HG03108 (cell line): Measurements from ENCODE around the gene C19orf38.

Experiments used
- ATAC-seq: cut with Tn5 transposase; IDR thresholded peaks from one replicate; pipeline ENCODE4 v1.9.1; 2021; ENCODE audit warnings: moderate library complexity; ENCODE audit not compliant: unreplicated experiment

C19orf38 gene, protein sequence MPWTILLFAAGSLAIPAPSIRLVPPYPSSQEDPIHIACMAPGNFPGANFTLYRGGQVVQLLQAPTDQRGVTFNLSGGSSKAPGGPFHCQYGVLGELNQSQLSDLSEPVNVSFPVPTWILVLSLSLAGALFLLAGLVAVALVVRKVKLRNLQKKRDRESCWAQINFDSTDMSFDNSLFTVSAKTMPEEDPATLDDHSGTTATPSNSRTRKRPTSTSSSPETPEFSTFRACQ

DNA sequence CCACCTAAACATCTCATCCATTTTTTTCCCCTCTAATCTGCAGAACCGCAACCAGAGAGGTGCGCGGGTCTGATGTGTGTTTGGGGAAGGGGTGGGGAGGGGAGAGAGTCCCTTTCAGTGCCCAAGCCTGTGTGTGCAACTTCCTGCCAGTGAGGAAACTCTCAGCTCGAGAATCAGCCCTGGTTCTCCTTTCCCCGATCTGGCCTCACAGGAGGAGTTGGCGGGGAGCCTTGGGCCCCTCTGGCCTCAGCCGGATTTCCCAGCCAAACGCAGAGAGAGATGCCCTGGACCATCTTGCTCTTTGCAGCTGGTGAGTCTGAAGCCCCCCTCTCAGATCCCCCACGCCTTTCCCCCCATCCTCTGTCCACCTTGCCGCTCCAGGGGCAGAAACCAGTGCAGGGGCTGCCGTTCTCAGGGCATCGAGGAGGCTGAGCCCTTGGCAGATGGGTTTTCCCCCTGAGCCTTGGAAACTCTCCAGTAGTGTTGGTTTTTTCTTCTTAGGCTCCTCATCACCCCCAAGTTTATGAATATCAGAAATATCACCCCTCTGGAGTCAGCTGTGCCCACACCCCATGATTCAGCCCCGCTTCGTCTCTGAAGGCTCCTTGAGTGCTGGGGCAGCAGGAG, at the start of gene C19orf38:
Gene C19orf38 (plus strand): TSS at position 186 of the 627 bp plus-strand sequence. CDS start 94 bp downstream, at position 280.
- ATAC-seq, result no peak

DNA sequence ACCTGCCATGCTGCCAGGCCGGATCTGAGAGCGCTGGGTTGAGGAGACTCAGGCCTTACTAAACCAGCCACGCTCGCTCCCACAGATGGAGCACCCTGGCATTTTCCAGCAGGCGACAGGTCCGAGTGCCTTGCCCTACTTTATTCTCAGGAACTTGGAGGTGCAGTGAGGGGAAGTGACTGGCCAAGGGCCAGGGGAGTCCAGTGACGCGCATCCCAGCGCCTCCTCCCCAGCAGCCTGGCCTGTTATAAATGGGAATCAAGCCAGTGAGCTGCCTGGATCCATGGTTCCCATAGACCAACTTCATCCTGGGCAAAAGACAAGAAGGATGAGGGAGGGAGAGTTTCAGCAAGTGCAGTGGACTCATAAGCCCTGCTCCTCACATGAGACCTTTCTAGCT, 47.7 kb upstream of the C19orf38 start:
- ATAC-seq, result no peak

DNA sequence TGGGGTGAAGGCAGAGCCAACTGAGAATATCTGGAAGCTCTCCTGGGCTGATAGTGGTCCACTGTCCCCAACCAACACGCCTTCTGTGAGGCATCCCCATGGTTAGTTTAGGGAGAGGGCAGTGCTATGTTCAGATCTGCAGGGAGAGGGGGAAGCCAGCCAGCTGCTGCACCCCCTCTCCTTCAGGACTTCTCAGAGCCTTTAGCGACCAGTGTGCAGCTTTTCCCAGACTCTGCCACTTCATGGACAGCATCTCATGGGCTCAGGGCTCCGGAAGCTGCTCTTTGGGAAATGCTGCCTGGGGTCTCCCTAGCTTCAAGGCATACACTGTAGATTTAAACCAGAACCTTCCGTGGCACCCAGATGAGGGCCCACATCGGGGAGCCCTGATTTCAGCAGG, 45.7 kb upstream of the C19orf38 start:
- no peak for ATAC-seq

DNA sequence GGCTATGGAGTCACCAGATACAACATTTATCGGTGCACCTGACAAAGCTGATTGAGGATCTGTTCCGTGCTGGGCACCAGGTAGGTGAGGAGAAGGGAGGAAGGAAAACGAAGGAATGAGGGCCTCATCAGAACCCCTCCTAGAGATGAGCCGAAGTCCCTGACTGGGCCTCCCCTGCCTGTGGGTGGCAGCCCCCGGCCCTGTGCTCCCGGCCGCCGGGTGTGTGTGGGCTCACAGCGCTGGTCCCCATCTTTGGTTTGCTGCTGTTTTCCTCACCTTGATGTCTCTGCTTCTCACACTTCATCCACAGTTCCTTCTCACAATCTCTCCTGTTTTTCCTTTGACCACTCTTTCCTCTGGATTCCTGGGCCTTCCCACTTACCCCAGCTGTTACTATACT, 45.0 kb upstream of the C19orf38 start:
- no peak for ATAC-seq

DNA sequence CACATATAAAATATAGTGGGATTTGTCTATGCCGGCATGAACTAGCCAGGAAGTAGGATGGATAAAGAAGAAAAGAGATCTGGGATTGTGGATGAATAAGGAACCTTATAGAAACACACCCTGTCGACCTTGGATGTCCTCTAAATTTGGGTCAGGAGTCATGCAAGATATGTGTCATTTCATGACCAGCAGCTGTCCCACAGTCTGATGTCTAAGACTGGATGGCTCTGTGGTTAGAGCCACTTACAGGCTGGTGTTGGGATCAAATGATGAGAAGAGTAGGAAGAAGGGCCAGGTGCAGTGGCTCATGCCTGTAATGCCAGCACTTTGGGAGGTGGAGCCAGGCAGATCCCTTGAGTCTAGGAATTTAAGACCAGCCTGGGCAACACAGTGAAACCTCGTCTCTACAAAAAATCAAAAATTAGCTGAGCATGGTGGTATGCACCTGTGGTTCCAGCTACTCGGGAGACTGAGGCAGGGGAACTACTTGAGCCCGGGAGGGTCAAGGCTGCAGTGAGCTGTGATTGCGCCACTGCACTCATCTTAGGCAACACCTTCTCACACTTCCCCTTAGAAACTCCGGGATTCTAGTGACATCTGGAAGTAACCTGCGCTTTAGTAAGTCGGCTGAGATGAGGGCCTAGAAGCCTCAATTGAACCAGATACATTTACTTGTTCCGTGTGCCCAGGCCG, 43.0 kb upstream of the C19orf38 start:
- ATAC-seq, result no peak

DNA sequence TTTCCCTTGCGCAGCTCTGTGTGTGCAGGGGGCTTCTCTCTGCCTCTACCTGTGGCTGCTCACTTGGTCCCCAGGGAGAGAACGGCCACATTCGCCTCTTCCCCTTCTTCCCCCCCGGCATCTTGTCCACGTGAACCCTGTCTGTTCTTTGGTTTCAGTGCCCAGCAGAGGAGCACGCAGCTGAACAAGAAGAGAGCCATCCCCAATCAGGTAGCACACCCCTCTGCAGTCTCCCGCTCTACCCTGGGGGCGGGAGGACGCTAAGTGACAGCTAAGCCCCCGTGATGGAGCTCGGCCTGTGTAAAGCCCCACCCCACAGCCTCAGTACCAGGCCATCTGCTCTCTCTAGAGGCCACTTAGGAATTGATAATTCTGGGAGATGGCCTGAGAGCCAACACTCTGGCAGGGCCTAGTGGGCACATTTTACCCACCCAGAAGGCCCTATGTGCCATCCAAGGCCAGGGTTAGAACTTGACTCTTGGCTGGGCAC, 42.4 kb upstream of the C19orf38 start:
- ATAC-seq, result no peak

DNA sequence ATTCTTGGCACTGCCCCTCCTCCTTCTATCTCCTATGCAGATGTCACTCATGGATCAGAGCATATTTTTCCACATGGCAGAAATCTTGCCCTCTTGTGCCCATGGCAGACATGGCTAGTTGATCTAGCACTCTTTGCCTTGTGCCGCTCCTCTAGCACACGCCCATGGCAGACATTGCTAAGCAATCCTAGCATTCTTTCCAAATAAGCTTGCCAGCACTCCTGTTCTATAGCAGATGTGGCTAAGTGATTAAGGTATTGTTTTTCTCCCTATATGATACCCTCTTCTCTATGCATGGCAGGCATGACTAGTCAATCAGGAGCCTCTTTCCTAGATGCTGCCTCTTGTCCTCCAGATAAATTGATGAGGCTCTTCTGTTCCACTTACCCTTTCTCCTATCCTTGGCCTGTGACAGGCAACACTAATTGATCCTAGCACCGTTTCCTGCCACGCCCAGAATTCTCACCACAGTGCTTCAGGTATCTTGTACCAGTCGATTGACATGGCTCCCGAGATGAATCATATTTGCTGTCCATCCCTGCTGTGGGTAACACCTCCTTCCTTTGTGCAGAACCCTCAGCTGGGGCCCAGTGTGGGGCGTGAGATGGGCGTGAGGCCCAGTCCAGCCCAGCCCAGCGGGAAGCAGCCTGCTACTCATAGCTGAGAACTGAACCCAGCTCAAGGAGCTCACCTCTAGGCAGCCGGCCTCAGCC, 39.1 kb upstream of the C19orf38 start:
- ATAC-seq, result no peak

DNA sequence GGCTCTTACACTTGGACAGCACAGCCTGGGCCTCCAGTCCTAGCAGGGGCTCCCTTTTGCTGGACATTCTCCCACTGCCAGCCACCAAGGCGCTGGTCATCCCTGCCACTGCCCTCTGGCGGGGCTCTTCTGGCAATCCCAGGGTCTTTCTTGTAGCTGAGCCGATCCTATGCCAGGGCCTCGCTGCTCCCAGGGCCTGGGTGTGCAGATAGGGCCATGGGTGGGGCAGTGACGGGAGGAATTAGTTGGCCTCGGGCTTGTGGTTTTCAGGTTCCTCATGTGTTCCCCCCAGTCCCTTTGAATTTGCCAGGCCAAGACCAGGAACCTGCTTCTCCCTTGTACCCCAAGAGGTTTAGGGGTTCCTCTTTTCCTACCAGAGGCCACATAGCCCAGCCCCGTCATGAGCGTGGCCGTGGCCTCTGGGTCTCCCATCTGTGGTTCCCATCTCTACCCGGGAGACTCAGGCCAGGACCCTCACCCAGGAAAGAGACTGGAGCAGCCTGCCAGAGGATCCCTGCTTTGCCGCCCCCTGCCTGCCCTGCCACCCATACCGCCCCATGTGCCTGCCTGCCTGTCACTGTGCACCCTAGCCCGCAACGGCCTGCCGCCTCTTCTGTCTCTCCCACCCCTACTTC, 38.4 kb upstream of the C19orf38 start:
- ATAC-seq, result no peak

DNA sequence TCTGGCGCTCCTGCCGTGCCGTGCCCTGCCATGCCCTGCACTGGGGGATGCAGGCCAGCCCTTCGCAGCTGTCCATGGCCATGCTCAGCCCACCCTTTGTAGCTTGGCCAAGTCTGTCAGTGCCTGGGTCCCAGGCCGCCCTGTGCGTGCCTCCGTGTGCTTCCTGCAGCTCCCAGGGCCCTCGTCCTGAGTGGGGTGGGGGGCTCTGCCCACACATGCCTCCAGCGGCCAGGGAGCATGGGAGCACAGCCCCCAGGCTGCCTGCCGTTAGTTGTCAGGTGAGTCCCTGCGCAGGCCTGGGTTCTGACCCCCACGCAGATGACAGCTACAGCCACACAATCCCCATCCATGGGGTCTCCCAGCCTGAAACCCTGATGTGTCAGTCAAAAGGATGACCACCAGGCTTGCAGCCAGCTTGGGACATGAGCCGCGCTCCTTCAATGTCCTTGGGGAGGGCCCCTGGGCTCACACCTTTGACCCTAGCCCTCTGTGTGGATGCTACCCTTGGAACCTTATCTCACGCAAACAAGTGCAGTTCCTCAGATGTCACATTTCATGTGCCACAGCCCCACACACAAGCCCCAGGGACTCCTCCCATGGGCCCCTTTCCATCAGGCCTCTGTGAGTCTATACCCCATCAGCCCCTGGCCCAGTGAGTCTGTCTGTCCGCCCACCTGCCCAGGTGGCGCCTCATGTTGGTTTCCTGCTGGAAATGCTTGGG, 36.7 kb upstream of the C19orf38 start:
- no peak for ATAC-seq

DNA sequence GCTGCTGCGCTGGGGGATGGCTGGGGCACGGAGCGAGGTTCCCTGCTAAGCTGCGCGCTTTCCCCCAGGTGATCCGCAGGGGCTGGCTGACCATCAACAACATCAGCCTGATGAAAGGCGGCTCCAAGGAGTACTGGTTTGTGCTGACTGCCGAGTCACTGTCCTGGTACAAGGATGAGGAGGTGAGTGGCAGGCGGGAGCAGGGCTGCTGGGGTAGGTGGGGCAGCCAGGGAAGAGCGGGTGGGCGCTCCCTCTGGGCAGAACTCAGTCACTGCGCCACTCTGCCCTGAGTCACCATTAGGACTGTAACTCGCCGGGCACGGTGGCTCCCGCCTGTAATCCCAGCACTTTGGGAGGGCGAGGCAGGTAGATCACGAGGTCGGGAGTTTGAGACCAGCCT, 36.0 kb upstream of the C19orf38 start:
- no peak for ATAC-seq

DNA sequence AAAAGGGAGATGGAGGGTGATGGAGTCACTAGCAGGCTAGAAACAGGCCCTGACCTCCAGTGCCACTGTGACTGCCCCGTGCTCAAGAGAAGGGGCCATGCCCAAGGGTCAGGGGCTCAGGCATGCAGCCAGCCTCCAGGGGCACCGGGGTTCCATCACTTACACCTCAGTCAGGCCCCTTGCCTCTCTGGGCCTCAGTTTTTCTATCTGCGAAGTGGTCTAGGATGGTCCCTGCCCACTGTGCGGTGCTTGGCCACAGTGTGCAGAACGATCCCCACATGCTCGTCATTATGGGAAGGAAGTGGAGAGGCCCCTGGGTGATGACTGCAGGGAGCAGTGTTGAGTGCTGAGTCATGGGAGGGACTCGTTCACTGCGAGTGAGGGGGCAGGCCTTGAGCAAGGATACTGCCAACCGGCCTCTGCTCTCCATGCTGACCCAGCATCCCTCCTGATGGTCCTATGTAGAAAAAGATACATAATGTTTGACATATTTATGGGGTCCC, 35.3 kb upstream of the C19orf38 start:
- no peak for ATAC-seq

DNA sequence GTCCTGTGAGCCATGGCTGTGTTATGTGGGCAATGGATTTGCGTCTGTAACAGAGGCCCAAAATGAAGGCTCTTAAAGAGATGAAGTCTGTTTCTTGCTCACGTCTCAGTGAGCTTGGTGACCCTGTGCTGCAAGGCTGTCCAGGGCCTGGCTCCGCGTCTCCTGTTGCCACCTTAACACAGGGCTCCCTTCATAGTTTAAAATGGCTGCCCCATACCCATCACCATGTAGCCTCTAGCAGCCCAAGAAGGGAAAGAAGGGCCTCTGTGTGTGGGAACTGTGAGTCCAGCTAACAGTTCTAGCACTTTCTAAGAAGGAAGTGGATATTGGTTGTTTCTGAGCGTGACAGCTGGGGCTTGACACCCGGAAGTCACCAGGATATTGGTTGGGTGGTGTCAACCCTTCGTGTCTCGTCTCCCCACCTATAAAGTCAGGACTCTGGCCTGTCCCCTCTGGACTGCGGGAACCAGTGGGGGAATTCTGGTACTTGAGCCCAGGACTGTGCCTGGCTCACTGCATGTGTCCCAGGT, 33.1 kb upstream of the C19orf38 start:
- no peak for ATAC-seq

DNA sequence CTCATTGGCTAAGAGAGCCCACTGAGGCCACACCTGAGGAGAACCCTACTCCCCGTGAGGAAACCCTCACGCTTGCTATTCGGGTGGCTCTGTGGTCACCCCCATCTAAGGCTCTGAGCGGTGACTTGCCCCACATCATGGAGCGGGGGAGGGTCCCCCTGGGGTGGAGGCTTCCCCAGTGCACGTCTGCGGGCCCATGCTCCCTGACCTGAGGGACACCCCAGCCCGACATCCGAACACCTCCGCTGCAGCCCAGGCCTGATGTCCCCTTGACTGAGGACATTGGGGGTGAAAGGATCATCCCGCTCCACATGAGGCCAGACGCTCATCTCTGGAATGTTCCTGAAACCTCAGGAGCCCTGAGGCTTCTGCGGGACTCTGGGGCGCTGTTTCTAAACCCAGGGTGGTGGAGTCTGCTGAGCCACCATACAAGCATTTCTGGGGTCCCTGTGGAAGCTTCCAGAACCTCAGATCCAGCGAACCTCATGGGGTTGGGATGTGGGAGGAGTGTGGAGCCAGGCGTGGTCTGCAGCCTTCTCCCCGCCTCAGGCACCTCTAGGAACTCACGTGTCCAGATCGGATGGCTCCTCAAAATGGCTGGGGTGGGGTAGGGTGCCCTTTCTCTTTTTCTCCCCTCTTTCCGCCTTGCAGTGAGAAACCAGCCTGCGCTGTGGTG, 32.1 kb upstream of the C19orf38 start:
- ATAC-seq, result no peak

DNA sequence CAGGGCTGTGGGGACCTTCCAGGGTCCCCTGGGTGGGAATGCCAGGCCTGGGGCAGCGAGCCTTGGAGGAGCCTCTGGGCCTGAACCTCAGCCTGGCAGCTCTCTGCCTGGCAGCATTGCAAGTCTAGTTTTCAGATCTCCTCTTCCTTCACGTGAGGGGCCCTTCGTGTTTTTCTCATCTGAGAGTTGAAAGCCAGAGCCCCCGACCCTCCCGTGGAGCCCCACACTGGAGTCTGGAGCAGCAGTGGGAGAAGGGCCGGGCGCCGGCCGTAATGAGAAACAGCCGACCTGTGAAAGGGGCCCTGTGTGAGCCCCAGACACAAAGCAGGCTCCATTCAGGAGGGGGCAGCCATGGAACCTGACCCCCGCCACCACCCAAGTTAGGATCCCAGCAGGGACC, 31.5 kb upstream of the C19orf38 start:
- ATAC-seq, result no peak

DNA sequence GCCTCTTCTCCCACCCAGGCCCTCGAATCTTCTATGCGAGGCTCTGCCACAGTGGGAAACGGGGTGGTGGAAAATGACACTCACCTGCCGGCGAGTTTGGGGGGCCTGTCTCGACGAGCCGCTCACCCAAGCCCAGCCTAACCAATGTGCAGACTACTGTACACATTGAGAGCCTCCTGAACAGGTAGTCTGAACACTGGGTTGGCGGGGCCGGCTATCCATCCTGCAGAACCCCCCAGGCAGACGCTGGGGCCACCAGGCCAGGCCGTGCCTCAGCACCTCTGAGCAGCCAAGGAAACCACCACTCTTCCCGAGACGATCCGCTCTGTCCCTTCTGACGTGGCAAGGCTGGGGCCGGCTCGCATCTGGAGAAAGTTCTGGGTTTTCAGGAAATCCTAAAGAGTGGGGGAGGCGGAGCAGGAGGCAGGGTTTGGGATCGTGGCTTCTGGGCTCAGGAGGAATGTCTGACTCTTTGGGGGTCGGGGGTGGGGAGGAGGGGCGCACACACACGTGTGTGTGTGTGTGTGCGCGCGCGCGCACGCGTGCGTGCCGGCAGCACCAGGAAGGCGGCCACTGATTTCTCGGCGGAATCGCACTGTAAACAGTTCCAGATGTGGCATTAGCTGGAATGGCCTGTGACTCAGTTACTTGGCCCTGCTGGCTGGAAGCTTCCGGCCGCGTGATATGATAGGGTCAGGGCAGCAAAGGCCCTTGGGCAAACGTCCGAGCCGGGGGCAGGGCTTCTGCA, 30.8 kb upstream of the C19orf38 start:
- ATAC-seq, result no peak

DNA sequence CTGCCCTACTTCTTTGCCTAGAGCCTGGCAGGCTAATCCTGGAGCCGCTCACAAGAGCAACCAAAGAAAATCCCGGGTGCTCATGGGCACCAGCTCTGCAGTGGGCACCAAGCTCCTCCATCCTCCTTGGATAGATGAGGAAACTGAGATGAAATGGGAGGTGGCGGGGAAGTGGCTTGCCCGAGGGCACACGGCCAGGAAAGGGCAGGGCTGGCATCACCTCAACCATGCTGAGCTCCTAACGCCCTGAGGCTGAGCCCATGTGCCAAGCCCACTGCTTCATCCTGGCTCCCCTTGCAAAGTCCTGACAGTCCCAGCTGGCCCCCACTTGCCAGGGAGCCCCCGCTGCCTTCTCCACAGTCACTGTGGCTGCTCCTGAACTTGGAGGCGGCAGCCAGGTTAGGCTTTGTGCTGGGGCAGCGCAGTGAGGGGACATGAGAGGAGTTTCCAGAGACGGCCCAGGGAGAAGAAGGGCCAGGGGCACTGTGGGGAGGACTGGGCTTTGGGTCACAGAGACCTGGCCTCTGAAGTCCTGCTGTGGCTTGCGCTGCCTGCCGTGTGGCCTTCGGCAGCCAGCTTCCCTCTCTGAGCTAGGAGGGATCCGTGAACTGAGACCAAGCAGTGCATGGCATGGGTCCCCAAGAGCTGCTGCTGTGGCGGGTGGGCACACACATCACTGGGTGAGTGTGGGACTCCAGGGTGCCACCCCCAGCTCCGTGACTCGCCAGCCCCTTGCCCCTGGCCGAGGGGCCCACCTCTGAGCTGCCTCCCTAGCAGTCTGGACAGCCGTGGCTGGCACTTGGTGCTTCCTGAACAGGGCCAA, 29.7 kb upstream of the C19orf38 start:
- ATAC-seq, result no peak

DNA sequence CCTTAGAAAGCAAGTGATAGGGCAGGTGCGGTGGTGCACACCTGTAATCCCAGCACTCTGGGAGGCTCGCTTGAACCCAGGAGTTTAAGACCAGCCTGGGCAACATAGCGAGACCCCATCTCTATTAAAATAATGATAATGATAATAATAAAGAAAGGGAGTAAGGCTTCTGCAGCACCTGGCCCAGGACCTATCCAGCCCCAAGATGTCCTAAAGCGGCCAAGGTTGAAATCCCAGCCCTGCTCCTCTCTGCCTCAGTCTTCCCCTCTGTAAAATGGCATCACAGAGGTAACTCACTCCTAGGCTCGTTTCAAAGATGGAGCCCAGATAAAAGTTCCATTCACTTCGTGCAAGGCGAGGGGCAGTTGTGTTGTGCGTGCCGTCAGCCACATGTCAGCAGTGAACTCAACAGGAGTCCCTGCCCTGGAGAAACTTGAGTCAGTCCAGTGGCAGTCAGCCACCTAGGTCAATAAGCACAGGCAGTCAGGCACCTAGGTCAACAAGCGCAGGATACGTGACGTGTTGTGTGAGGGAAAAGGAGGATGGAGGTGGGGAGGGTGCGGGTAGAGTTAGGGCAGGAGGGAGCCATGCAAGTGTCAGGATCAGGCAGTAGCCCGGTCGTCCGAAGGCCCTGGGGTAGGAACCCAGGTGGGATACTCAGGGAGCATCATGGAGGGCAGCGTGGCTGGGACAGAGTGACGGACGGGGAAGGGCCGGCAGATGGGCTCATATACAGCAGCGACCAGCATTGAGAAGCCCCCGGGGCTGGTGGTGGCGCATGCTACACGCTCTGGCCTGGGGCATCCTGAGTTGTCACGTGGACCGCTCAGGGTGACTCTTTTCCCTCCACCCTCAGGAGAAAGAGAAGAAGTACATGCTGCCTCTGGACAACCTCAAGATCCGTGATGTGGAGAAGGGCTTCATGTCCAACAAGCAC, 28.8 kb upstream of the C19orf38 start:
- ATAC-seq, result no peak
